ENCODE results near the gene MYLK. TPM values are rescaled to one million over a fixed set of nuclear protein-coding genes. Genes with fewer than 3 reads are reported as not detected.
A peak's percentile ranks its signal among the peaks of the same experiment; 100 is the strongest.

Gene MYLK
- total RNA-seq, 1 donor from 2014 or later, result 0.26 TPM

DNA sequence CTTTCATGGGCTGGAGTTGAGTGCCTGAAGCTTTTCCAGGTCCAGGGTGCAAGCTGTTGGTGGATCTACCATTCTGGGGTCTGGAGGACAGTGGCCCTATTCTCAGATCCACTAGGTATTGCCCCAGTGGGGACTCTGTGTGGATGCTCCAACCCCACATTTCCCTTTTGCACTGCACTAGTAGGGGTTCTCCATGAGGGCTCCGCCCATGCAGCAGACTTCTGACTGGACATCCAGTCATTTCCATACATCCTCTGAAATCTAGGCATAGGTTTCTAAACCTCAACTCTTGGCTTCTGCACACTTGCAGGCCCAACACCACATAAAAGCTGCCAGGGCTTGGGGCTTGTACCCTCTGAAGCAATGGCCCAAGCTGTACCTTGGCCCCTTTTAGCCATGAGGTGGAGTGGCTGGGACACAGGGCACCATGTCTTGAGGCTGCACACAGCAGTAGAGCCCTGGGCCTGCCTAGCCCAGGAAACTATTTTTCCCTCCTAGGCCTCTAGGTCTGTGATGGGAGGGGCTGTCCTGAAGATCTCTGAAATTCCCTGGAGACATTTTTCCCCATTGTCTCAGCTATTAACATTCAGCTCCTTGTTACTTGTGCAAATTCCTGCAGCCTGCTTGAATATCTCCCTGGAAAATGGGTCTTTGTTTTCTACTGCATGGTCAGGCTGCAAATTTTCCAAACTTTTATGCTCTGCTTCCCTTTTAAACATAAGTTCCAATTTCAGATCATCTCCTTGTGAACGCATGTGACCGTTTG is 293.3 kb downstream of the MYLK start:
- no peak overlapping the region for H3K27ac Mint-ChIP-seq
- intact Hi-C loops (cut with micrococcal nuclease), result no loop called here
- H3K36me3 Mint-ChIP-seq (ENCODE audit: low read depth), result peaks cover 43% of the 10 kb centered on the region
- no peaks in the 10 kb centered on the region for H3K27me3 Mint-ChIP-seq
- no peak overlapping the region for H3K4me3 Mint-ChIP-seq
- no peak for DNase-seq
- peaks cover 15% of the 10 kb centered on the region for H3K9me3 Mint-ChIP-seq
- no peaks in the 10 kb centered on the region for H3K4me1 Mint-ChIP-seq

DNA sequence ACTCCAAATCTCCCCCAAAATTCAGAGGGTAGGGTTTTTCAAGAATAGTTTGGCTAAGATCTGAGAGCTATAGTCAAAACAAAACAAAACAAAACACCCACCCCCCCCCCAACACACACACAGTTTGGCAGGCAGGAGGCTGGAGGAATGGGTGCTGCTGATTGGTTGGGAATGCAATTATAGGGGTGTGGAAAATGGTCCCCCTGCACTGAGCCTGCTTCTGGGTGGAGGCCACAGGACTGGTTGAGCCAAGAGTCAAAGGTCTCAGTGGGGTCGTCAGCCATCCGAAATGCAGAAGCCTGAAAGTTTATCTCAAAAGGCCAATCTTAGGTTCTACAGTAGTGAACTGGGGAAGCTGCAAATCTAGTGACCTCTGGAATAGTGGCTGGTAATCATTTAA is 296.7 kb downstream of the MYLK start:
- H3K4me1 Mint-ChIP-seq, result peaks cover 16% of the 10 kb centered on the region
- intact Hi-C loops (cut with micrococcal nuclease), result loop anchor here (5.0 kb wide), 1 partner anchor 295 kb away; the partner anchor contains the start of gene MYLK
- H3K9me3 Mint-ChIP-seq, result peaks cover 15% of the 10 kb centered on the region
- no peak for DNase-seq
- H3K27me3 Mint-ChIP-seq, result no peaks in the 10 kb centered on the region
- no peak overlapping the region for H3K4me3 Mint-ChIP-seq
- no peak overlapping the region for H3K27ac Mint-ChIP-seq
- peaks cover 38% of the 10 kb centered on the region for H3K36me3 Mint-ChIP-seq (ENCODE audit: low read depth)

DNA sequence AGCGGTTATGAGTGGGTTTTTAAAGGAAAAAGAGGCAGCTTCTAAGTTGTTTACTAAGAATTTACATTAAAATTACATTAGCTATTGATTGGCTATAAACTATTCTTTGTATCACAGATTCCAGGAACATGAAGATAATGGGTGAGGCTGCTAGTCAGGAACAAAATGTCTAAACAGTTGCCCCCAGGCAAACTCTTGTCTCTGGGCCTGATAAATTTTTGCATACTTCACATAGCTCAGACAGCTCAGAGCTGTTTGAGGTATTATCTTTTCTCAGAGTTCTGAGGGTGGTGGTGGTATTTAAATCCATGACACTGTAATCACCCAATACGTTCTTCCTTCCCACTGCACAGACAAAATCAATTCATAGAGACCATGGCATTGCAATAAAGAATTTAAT is 297.2 kb downstream of the MYLK start:
- Mint-ChIP-seq H3K4me3 (no peak overlapping the region), H3K4me1 (peaks cover 16% of the 10 kb centered on the region), H3K9me3 (peaks cover 15% of the 10 kb centered on the region), H3K27me3 (no peaks in the 10 kb centered on the region), H3K36me3 (ENCODE audit: low read depth) (peaks cover 35% of the 10 kb centered on the region), H3K27ac (no peak overlapping the region)
- intact Hi-C loops (cut with micrococcal nuclease), result loop anchor here (5.0 kb wide), 1 partner anchor 295 kb away; the partner anchor contains the start of gene MYLK
- no peak for DNase-seq

DNA sequence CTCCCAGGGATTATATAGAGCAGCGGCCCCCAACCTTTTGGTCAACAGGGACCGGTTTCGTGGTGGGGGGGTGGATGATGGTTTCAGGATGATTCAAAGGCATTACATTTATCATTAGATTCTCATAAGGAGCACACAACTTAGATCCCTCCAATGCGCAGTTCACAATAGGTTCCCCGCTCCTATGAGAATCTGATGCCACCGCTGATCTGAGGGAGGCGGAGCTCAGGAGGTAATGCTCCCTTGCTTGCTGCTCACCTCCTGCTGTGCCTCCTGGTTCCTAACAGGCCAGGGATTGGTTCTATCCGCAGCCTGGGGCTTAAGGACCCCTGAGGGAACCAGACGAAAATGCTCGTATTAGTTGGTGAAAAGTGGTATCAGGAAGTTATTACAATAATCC is 298.0 kb downstream of the MYLK start:
- Mint-ChIP-seq H3K27me3 (no peaks in the 10 kb centered on the region), H3K4me3 (no peak overlapping the region), H3K9me3 (peaks cover 15% of the 10 kb centered on the region), H3K27ac (no peak overlapping the region), H3K4me1 (peaks cover 16% of the 10 kb centered on the region), H3K36me3 (ENCODE audit: low read depth) (peaks cover 36% of the 10 kb centered on the region)
- peak; percentile 78 for DNase-seq
- intact Hi-C loops (cut with micrococcal nuclease), result loop anchor here (5.0 kb wide), 1 partner anchor 296 kb away; the partner anchor contains the start of gene MYLK

DNA sequence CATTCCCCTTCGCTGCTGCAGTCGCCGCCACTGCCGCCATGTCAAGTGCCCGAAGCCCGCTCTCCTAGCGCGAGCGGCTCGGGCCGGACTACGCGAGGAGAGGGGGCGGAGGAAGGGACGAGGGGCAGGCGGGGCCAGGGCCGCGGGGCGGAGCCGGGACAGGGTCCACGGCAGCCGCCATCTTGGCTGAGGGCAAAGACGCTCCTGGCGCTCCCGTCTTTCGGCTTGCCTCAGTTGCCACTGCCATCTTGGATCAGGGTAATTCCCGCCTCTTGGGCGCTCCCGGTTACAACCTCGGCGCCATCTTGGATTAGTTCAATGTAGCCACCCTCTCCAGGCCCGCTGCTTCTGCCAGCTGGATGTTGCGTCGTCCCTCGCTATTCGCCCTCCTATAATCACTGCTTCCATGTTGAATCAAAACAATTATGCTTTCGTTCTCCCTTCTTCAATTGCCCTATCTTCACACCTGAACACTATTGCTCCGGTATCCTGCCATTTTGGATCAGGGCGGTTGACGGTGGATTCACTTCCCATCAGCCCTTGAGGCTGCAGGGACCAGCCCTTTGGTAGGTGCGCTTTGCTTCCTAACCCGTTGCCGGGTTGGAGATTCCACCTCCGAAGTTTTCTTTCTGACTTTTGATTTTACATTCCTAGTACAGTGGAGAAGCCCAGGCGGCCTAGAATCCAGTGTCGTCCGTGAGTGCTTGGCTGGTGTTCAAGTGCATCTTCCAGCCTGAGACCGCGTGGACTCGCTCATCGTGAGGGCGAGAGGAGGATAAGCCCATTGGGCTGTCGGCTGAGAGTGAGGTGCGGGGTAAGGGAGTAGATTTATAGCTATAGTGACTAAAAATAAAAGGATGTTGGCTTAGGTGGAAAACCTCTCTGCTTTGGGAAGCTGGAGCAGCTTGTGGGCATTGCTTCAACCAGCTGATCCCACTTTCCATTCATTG is 298.9 kb downstream of the MYLK start, which contains the start of gene HACD2:
TSS of gene HACD2 (minus strand) at position 66 of the 950 bp plus-strand sequence. CDS start at position 40, 26 bp downstream.
- peaks cover 31% of the 10 kb centered on the region for H3K36me3 Mint-ChIP-seq (ENCODE audit: low read depth)
- peak within 1 kb of the TSS; percentile 74 for H3K27ac Mint-ChIP-seq
- intact Hi-C loops (cut with micrococcal nuclease), result loop anchor here (1.0 to 5.0 kb wide), 3 partner anchors 297 to 384 kb away; partner anchors contain the start of genes CCDC14, MYLK and SEC22A

DNA sequence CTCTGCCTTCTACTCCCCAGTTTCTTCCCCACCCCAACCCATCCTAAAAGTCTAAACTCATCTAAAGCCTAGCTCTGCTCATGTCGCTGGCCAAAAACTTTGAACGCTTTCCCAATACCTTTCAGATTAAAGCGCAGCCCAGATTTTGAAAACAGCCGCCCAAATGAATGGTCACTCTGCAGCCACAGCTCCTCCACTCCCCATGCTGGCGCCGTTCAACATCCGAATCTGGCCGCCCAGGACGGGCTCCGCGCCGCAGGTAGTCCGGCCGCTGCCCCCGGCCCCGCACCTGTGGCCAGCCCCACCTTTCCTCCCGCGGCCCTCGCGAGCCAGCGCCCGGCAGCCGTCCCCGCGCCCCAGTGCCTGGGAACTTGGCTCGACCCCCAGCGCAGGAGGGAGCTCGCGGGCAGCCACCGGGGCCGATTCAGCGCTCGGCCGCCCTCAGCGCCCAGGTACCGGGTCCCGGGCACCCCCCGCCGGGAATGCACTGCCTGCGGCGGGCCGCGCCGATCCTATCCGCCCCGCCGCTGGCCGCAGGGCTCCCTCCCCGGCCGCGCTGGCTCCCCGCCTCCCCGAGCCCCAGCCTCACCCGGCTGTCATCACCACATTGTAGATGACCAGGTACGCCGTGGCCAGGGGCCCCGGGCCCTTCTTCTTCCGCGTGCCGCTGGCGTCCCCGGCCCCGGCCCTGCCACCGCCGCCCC is 299.7 kb downstream of the MYLK start:
- Mint-ChIP-seq H3K9me3 (peaks cover 6% of the 10 kb centered on the region), H3K27ac (peak overlapping the region; percentile 74), H3K4me1 (peaks cover 16% of the 10 kb centered on the region), H3K27me3 (no peaks in the 10 kb centered on the region), H3K36me3 (ENCODE audit: low read depth) (peaks cover 30% of the 10 kb centered on the region), H3K4me3 (no peak overlapping the region)
- intact Hi-C loops (cut with micrococcal nuclease), result no loop called here
- no peak for DNase-seq

More for the DNA sequence above, 298.9 kb downstream of the MYLK start, which contains the start of gene HACD2:
- Mint-ChIP-seq H3K27me3 (no peaks in the 10 kb centered on the region), H3K4me3 (no peak within 1 kb of the TSS), H3K4me1 (peaks cover 16% of the 10 kb centered on the region), H3K9me3 (peaks cover 14% of the 10 kb centered on the region)
- DNase-seq, result peak; percentile 98

DNA sequence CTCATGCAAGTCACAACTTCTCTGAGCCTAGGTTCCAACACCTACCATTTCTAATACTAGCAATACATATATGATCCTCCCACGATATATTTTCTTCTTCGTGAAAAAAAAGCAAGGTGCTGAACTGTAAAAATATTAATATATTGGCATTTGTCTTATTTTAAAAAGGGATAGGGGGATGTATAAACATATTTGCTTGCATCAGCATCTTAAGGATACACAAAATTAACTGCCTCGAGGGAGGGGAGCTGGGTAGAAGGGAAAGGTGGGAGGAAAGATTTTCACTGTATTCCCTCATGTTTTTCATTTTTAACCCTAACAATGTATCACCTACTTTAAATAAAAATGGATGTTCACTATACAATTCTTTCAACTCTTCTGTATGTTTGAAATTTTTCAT is 300.6 kb downstream of the MYLK start:
- H3K36me3 Mint-ChIP-seq (ENCODE audit: low read depth), result peaks cover 24% of the 10 kb centered on the region
- H3K9me3 Mint-ChIP-seq, result peaks cover 4% of the 10 kb centered on the region
- no peaks in the 10 kb centered on the region for H3K27me3 Mint-ChIP-seq
- H3K4me1 Mint-ChIP-seq, result peaks cover 16% of the 10 kb centered on the region
- intact Hi-C loops (cut with micrococcal nuclease), result no loop called here
- H3K27ac Mint-ChIP-seq, result no peak overlapping the region
- no peak overlapping the region for H3K4me3 Mint-ChIP-seq
- no peak for DNase-seq

DNA sequence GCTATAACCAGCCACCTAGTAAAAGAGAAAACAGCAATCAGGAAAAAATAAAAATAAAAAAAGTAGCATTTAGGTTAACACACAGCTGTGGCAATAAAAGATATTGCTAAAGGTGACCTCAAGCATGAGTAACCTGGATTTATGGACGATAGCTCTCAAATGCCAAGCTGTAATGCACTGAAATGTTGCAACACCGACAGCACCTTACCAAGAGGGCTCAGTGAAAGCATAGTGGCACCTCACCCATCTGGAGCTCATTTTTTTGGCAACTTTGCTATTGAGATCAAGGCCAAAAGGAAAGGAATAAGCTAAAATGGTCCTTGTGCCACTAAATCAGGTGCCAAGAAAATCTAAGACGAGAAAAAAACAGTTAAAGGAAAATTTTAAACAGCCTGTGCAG is 301.8 kb downstream of the MYLK start:
- Mint-ChIP-seq H3K27ac (no peak overlapping the region), H3K36me3 (ENCODE audit: low read depth) (peaks cover 21% of the 10 kb centered on the region), H3K27me3 (no peaks in the 10 kb centered on the region), H3K4me3 (no peak overlapping the region), H3K9me3 (no peaks in the 10 kb centered on the region), H3K4me1 (peaks cover 16% of the 10 kb centered on the region)
- intact Hi-C loops (cut with micrococcal nuclease), result no loop called here
- DNase-seq, result no peak

DNA sequence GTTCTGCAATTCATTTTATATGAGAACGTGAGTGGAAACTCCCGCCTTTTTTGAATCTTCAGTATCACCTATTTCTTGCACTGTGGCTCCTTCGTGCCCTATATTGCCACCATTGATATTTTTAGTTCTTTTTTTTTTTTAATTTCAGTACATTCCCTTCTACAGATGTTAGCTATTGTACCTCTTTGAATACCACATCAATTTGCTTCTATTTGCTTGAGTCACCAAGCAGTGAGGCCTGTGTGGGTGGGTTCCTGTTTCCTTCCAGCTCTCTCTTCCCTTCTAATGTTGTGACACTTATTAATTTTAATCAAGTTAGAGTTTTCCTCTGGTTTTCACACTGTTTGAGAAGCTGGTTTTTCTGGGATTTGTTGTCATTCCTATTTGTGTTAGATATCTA is 308.0 kb downstream of the MYLK start:
- DNase-seq, result no peak
- peaks cover 14% of the 10 kb centered on the region for H3K4me1 Mint-ChIP-seq
- H3K9me3 Mint-ChIP-seq, result no peaks in the 10 kb centered on the region
- H3K27me3 Mint-ChIP-seq, result no peaks in the 10 kb centered on the region
- intact Hi-C loops (cut with micrococcal nuclease), result no loop called here
- H3K36me3 Mint-ChIP-seq (ENCODE audit: low read depth), result peaks cover 28% of the 10 kb centered on the region
- H3K4me3 Mint-ChIP-seq, result no peak overlapping the region
- peak overlapping the region; percentile 9 for H3K27ac Mint-ChIP-seq

DNA sequence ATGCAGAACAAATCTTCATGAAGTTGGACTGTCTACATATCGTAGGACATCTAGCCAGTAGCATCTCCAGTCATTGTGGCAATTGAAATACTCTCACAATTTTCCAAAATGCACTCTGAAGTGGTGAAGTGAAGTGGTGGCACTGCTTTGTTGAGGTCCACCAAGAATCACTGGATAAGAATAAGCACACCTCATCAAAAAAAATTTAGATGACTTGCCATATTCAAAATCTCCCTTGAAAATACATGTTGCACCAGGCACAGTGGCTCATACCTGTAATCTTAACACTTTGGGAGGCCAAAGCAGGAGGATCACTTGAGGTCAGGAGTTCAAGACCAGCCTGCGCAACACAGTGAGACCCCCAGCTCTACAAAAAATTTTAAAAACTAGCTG is 312.2 kb downstream of the MYLK start:
- peaks cover 15% of the 10 kb centered on the region for H3K4me1 Mint-ChIP-seq
- DNase-seq, result no peak
- peaks cover 26% of the 10 kb centered on the region for H3K36me3 Mint-ChIP-seq (ENCODE audit: low read depth)
- no peaks in the 10 kb centered on the region for H3K27me3 Mint-ChIP-seq
- no peak overlapping the region for H3K27ac Mint-ChIP-seq
- H3K4me3 Mint-ChIP-seq, result no peak overlapping the region
- H3K9me3 Mint-ChIP-seq, result no peaks in the 10 kb centered on the region
- intact Hi-C loops (cut with micrococcal nuclease), result no loop called here

DNA sequence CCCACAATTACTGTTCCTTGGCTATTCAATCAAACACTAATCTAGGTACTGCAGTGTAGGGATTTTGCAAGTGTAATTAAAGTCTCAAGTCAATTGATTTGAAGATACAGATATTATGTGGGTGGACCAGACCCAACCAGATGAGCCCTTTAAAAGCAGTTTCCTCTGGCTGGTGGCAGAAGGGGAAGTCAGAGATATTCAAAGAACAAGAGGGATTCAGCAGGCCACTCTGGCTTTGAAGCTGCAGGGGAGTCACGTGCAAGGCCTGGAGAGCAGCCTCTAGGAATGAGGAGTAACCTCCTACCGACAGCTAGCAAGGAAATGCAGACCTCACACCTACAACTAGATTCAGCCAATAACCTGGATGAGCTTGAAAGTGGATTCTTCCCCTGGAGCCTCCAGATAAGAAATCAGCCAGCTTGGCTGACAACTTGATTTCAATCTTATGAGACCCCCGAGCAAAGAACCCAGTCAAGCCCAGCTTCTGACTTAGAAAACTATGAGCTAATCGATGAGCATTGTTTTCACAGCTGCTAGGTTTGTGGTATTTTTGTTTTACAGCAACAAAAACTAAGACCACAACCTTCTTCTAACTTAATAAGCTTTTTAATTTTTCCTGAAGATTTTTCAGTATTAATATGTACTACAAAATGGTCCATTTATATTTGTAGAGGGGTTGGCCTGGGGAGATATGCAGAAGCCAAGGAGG is 312.7 kb downstream of the MYLK start:
- intact Hi-C loops (cut with micrococcal nuclease), result no loop called here
- Mint-ChIP-seq H3K27me3 (no peaks in the 10 kb centered on the region), H3K4me1 (peaks cover 9% of the 10 kb centered on the region), H3K36me3 (ENCODE audit: low read depth) (peaks cover 21% of the 10 kb centered on the region), H3K4me3 (no peak overlapping the region), H3K27ac (no peak overlapping the region), H3K9me3 (no peaks in the 10 kb centered on the region)
- DNase-seq, result no peak

DNA sequence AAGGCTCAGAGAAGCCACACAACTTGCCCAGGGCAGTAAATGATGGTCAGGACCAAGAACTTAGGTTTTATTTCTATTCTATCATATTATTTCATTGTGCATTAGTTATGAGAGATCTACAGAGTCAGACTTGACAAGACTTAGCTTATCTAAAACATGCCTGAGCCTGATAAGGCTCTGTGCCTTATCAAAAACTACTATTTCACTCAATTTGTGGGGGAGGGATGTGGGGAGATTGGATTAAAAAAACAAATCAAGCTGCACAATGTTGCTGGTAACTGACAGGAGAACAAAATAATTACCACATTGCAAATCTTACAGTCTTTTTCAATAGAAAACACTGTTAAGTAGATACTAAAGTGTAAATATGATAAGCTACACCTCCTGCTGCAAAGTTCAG is 315.3 kb downstream of the MYLK start:
- Mint-ChIP-seq H3K4me3 (no peak overlapping the region), H3K9me3 (no peaks in the 10 kb centered on the region), H3K4me1 (peaks cover 4% of the 10 kb centered on the region), H3K27me3 (no peaks in the 10 kb centered on the region), H3K27ac (no peak overlapping the region), H3K36me3 (ENCODE audit: low read depth) (peaks cover 18% of the 10 kb centered on the region)
- intact Hi-C loops (cut with micrococcal nuclease), result no loop called here
- DNase-seq, result no peak

DNA sequence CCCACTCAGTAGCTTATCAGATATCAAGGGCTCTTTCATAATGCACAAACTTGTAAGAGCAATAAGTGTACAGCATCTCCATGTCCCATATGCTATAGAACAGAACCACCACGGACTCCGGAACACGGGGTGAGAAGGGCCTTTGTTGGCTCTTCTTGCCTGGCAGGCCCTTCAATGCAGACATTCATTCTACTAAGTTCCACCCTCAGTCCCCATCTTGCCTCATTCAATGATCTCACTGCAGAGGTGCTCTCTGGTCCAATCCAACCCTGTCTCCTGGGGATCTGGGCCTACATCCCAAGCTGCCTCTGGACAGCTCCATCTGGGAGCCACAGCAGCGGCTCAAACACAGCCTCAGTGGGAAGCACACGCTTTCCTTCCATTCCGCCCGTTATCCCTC is 316.1 kb downstream of the MYLK start:
- no peaks in the 10 kb centered on the region for H3K9me3 Mint-ChIP-seq
- intact Hi-C loops (cut with micrococcal nuclease), result no loop called here

More for the DNA sequence above, 316.1 kb downstream of the MYLK start:
- Mint-ChIP-seq H3K4me1 (peaks cover 7% of the 10 kb centered on the region), H3K27ac (no peak overlapping the region), H3K36me3 (ENCODE audit: low read depth) (peaks cover 20% of the 10 kb centered on the region), H3K27me3 (no peaks in the 10 kb centered on the region), H3K4me3 (no peak overlapping the region)
- no peak for DNase-seq

Measured in activated CD4-positive, alpha-beta T cell treated with anti-CD3 and anti-CD28 coated beads, Interleukin-2, amount 10 ng/mL, durations not matched to agents 24 days and 14 days (primary cell).